ENCODE results near the gene PTPRN2.

GRCh38 chr7:157936976-157937375, 650.6 kb downstream of the PTPRN2 start:
- TF ChIP-seq EZH2phosphoT487 (IDR thresholded peaks at IDR 0.05; ENCODE audit: borderline replicate concordance, low read depth, low read length) (no peak), CTCF (conservative IDR thresholded peaks at IDR 0.05; ENCODE audit: low read length) (no peak)

Data from OCI-LY7 (cell line).